Caco-2 (cell line): Measurements from ENCODE around the gene TBCK. TPM values are rescaled to one million over a fixed set of nuclear protein-coding genes. Genes with fewer than 3 reads are reported as not detected.

Experiments
- BruUV-seq: library from RNA; stranded (reverse); fragments of 400-500 nt; replicated peaks from 2 replicates; lab custom pipeline; 2021; lab: Mats Ljungman, UMichigan
- CTCF ChIA-PET: fragments of 300-600 bp; sonication (Branson Sonifier 250); formaldehyde crosslinking; loops from one replicate; lab custom pipeline; 2022; ENCODE audit warnings: antibody characterized with exemption; lab: Charles Lee
- POLR2A ChIA-PET: fragments of 300-600 bp; sonication (Branson Sonifier 250); formaldehyde crosslinking; loops from one replicate; lab custom pipeline; 2022; ENCODE audit warnings: antibody characterized with exemption; lab: Charles Lee
- DNase-seq, 2 experiments: peaks; one replicate each; pipeline versions ENCODE4 v3.0.0 to v3.0.0-alpha.2; 2020 to 2022
- H3K27me3 ChIP-seq: replicated peaks from 2 replicates; pipeline ENCODE4 v1.6.0; 2011; ENCODE audit warnings: low read length; ENCODE audit not compliant: control insufficient read depth, insufficient read depth
- H3K36me3 ChIP-seq: 2 replicates; pipeline ENCODE4 v1.5.1; 2011; ENCODE audit warnings: low read length; ENCODE audit not compliant: control insufficient read depth, insufficient read depth
- H3K4me1 ChIP-seq: fragments of 250-450 bp; sonication (Bioruptor Pico); 2 replicates; pipeline ENCODE4 v1.5.1; 2020; ENCODE audit warnings: mild to moderate bottlenecking
- H3K4me3 ChIP-seq: 2 replicates; pipeline ENCODE4 v1.5.1; 2011; ENCODE audit warnings: low read depth, mild to moderate bottlenecking, control low read depth, low read length
- H3K9me3 ChIP-seq: fragments of 250-450 bp; sonication (Bioruptor Pico); 2 replicates; pipeline ENCODE4 v1.5.1; 2020; ENCODE audit warnings: mild to moderate bottlenecking, moderate library complexity
- H3K27ac Mint-ChIP-seq: one replicate; pipeline ENCODE4 v1.8.0; 2022; ENCODE audit warnings: mixed read lengths; ENCODE audit not compliant: unreplicated experiment
- H3K27me3 Mint-ChIP-seq: one replicate; pipeline ENCODE4 v1.8.0; 2022; ENCODE audit warnings: mixed read lengths; ENCODE audit not compliant: insufficient read depth, unreplicated experiment
- H3K36me3 Mint-ChIP-seq: one replicate; pipeline ENCODE4 v1.8.0; 2022; ENCODE audit warnings: mild to moderate bottlenecking, mixed read lengths; ENCODE audit not compliant: insufficient read depth, unreplicated experiment
- H3K4me1 Mint-ChIP-seq: one replicate; pipeline ENCODE4 v1.8.0; 2022; ENCODE audit warnings: low read depth, mixed read lengths; ENCODE audit not compliant: unreplicated experiment
- H3K4me3 Mint-ChIP-seq: one replicate; pipeline ENCODE4 v1.8.0; 2022; ENCODE audit warnings: mild to moderate bottlenecking, moderate library complexity, mixed read lengths; ENCODE audit not compliant: unreplicated experiment
- H3K9me3 Mint-ChIP-seq: one replicate; pipeline ENCODE4 v1.8.0; 2022; ENCODE audit warnings: mixed read lengths; ENCODE audit not compliant: unreplicated experiment
- intact Hi-C: fragments of 100-400 bp; cut with micrococcal nuclease; formaldehyde crosslinking; loops from one replicate; pipeline ENCODE4 v1.10.0; 2022; ENCODE audit not compliant: unreplicated experiment
- total RNA-seq: library from RNA; stranded (reverse); gene quantifications from 2 replicates; pipeline ENCODE4 v1.2.3, GENCODE V29; 2022
- TF ChIP-seq, protein P1 (sequence below), 2 experiments: fragments of 200-600 bp in 1 of 2; IDR thresholded peaks; 1 replicate in 1 of 2; 2 replicates in 1 of 2; pipeline versions ENCODE4 v1.5.1 to v1.8.0; 2011 to 2022; ENCODE audit warnings: antibody characterized with exemption in 1 of 2, control low read depth in 1 of 2, inconsistent platforms in 1 of 2, low read depth in 1 of 2, low read length in 1 of 2, mild to moderate bottlenecking in 1 of 2, moderate library complexity in 1 of 2; ENCODE audit not compliant: insufficient read depth in 1 of 2, severe bottlenecking in 1 of 2, unreplicated experiment in 1 of 2

The TBCK gene
- total RNA-seq, 1 experiment from 2014 or later = 51.1 TPM

DNA sequence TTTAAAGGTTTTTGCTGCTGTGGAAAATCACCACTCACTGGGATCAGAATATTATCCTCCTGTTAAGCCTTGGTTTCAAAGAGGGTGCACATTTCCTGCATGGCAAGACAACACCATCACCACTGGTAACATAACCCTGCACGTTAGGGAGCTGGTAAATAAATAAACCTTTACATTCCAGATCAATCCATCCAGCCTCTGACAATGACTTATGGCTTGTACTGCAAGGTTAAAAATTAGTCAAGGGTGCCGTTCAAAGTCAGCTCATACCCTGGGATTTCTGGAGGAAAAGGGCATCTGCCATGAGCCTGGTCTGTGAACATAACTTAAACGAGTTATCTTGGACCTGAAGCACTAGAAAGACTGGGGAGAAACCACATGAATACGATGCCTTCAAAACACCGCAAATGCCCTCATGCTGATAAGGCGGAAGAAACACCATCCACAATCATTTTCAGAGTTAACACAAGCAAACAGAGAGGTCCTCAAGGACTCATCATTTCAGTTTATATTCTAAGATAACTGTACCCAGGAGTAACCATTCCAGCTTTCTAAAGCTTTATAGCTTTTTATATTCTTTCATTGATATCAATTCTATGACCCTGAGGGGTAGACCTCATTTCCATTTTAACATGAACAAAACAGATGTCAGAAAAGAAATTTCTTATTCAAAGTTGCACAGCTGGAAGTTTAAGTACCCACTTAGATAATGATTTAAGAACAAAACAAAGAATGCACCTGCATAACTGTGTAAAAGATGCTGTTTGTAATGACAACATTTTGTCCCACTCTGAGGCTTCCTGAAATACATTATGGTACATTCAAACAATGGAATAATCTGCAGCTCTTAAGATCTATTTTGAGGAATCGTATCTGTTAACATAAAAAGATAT, 317.6 kb downstream of the TBCK start:
- Mint-ChIP-seq H3K9me3 (peaks cover 9% of the 10 kb centered on the region), H3K27me3 (no peaks in the 10 kb centered on the region), H3K4me3 (peak overlapping the region; percentile 56), H3K4me1 (peaks cover 11% of the 10 kb centered on the region), H3K36me3 (peaks cover 6% of the 10 kb centered on the region), H3K27ac (no peak overlapping the region)
- BruUV-seq = no TSS peak
- no peaks in the 10 kb centered on the region for H3K36me3 ChIP-seq
- ChIA-PET CTCF (no interaction called here), POLR2A (no interaction called here)
- H3K27me3 ChIP-seq = no peaks in the 10 kb centered on the region
- peak; percentile 40 to 50 for DNase-seq
- no peaks in the 10 kb centered on the region for H3K9me3 ChIP-seq
- H3K4me1 ChIP-seq = peaks cover 9% of the 10 kb centered on the region
- intact Hi-C loops = no loop called here
- TF ChIP-seq, protein P1, sequence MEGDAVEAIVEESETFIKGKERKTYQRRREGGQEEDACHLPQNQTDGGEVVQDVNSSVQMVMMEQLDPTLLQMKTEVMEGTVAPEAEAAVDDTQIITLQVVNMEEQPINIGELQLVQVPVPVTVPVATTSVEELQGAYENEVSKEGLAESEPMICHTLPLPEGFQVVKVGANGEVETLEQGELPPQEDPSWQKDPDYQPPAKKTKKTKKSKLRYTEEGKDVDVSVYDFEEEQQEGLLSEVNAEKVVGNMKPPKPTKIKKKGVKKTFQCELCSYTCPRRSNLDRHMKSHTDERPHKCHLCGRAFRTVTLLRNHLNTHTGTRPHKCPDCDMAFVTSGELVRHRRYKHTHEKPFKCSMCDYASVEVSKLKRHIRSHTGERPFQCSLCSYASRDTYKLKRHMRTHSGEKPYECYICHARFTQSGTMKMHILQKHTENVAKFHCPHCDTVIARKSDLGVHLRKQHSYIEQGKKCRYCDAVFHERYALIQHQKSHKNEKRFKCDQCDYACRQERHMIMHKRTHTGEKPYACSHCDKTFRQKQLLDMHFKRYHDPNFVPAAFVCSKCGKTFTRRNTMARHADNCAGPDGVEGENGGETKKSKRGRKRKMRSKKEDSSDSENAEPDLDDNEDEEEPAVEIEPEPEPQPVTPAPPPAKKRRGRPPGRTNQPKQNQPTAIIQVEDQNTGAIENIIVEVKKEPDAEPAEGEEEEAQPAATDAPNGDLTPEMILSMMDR (IDR thresholded peaks at IDR 0.05; ENCODE audit: insufficient read depth in 1 of 2, low read depth in 1 of 2, low read length in 1 of 2, severe bottlenecking in 1 of 2, unreplicated experiment in 1 of 2) = no peak
- no peak overlapping the region for H3K4me3 ChIP-seq

DNA sequence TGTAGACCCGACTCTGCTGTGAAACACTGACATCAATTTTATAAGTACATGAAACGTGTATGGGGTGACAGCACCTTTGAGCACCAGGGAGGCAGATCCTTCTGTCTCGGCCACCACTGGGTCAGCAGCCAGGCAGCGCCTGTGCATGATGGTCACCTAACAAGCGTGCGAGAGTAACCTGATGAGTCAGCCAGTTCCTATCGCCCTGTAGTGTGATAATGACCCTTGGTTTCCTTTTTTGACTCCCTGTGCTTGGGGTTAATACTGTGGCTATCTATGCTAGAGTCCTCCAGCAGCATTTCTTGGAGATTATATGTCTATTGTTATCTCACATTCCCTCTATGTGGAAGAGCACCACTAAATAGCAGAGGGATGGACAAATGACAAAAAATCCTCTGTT, 319.2 kb downstream of the TBCK start:
- Mint-ChIP-seq H3K36me3 (peaks cover 6% of the 10 kb centered on the region), H3K27me3 (no peaks in the 10 kb centered on the region), H3K4me3 (no peak overlapping the region), H3K4me1 (peaks cover 11% of the 10 kb centered on the region), H3K27ac (no peak overlapping the region), H3K9me3 (peaks cover 9% of the 10 kb centered on the region)
- H3K4me1 ChIP-seq = peaks cover 9% of the 10 kb centered on the region
- H3K4me3 ChIP-seq = no peak overlapping the region
- no TSS peak for BruUV-seq
- no peaks in the 10 kb centered on the region for H3K9me3 ChIP-seq
- intact Hi-C loops = no loop called here
- TF ChIP-seq, protein P1 (IDR thresholded peaks at IDR 0.05; ENCODE audit: insufficient read depth in 1 of 2, low read depth in 1 of 2, low read length in 1 of 2, severe bottlenecking in 1 of 2, unreplicated experiment in 1 of 2) = no peak
- no peak for DNase-seq
- no peaks in the 10 kb centered on the region for H3K27me3 ChIP-seq
- CTCF ChIA-PET = no interaction called here
- POLR2A ChIA-PET = no interaction called here
- H3K36me3 ChIP-seq = no peaks in the 10 kb centered on the region

DNA sequence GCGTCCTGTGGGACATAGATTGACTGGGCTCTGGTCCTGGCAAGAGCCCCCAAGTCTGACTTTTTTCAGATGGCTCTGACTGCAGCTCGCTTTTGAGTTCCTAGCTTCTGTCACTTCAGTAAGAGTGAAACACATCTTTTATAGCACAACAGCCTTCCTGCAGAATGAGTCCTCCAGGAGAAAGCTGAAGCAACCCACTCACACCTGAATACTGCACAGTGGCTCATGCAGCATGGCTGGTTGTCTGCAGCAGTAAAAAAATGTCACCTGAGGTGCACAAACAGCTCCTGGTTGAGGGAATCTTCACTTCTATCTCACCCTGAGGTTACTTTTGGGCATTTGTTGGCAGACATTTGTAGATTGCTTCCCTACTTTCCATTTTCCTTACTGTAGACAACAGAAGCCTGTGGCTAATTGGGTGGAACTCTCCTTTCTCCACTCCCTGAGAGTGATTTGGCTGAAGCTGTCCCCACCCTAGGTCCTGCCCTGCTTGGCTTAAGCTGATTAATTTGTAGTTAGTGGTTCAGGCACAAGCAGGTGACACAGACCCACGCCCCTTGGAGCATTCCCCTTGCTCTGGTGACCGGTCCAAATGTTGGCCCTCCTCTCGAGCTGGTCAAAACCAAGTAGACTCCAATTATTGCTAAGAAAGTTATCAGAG, 321.0 kb downstream of the TBCK start:
- Histone ChIP-seq H3K9me3 (no peaks in the 10 kb centered on the region), H3K27me3 (no peaks in the 10 kb centered on the region), H3K4me3 (no peak overlapping the region), H3K36me3 (no peaks in the 10 kb centered on the region), H3K4me1 (peaks cover 9% of the 10 kb centered on the region)
- H3K27ac Mint-ChIP-seq = no peak overlapping the region
- peaks cover 11% of the 10 kb centered on the region for H3K4me1 Mint-ChIP-seq
- peaks cover 6% of the 10 kb centered on the region for H3K36me3 Mint-ChIP-seq
- peaks cover 9% of the 10 kb centered on the region for H3K9me3 Mint-ChIP-seq
- ChIA-PET POLR2A (no interaction called here), CTCF (no interaction called here)
- BruUV-seq = no TSS peak
- intact Hi-C loops = no loop called here
- TF ChIP-seq, protein P1 (IDR thresholded peaks at IDR 0.05; ENCODE audit: insufficient read depth in 1 of 2, low read depth in 1 of 2, low read length in 1 of 2, severe bottlenecking in 1 of 2, unreplicated experiment in 1 of 2) = no peak
- no peak overlapping the region for H3K4me3 Mint-ChIP-seq
- H3K27me3 Mint-ChIP-seq = no peaks in the 10 kb centered on the region
- DNase-seq = no peak
